SKM-1 treated with dmso at 0.1 percent for 144 hours (cell line): ENCODE measurements around the gene PKDREJ.

Experiments
- DNase-seq: peaks from one replicate; lab custom pipeline; 2025; ENCODE audit not compliant: unreplicated experiment; lab: John Stamatoyannopoulos, UW

PKDREJ gene

DNA sequence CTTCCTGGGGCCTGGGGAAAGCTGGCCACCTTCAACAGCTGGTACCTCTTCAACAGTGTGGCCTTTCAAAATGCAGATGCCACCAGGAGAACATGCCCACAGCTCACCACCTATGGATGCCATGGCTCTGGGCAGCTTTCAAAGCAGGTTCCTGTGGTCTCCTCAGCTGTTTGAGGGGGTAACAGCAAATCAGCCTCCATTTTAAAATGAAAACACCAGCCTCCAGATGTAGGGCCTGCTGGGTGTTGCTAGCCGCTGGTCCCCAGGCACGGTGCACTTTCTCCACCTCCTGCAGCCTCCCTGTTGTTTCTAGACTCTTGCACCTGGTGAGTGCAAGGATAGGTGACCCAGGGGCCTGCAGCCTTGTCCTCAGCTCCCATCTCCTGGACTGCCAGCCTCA lies 23.1 kb downstream of the PKDREJ start:
- no peak for DNase-seq

- DNase-seq = no peak
Observed at GRCh38 chr22:46239261-46240048, 23.7 kb downstream of the PKDREJ start.

GRCh38 chr22:46238541-46238940 lies 24.6 kb downstream of the PKDREJ start:
- no peak for DNase-seq

GRCh38 chr22:46237453-46238124 lies 25.6 kb downstream of the PKDREJ start:
- DNase-seq = no peak

DNA sequence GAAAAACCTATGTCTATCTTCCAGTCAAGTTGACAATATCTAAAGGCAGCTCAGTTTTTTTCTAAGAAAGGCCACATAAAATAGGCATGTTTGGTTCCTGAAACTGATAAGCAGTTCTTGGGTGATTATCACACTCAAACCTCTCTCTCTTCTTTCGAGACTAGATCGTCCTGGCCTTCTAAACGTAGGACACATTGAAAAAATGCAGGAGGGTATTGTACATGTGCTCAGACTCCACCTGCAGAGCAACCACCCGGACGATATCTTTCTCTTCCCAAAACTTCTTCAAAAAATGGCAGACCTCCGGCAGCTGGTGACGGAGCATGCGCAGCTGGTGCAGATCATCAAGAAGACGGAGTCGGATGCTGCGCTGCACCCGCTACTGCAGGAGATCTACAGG lies 28.2 kb downstream of the PKDREJ start:
- DNase-seq = no peak

GRCh38 chr22:46233231-46233630 lies 29.9 kb downstream of the PKDREJ start:
- DNase-seq = no peak

DNA sequence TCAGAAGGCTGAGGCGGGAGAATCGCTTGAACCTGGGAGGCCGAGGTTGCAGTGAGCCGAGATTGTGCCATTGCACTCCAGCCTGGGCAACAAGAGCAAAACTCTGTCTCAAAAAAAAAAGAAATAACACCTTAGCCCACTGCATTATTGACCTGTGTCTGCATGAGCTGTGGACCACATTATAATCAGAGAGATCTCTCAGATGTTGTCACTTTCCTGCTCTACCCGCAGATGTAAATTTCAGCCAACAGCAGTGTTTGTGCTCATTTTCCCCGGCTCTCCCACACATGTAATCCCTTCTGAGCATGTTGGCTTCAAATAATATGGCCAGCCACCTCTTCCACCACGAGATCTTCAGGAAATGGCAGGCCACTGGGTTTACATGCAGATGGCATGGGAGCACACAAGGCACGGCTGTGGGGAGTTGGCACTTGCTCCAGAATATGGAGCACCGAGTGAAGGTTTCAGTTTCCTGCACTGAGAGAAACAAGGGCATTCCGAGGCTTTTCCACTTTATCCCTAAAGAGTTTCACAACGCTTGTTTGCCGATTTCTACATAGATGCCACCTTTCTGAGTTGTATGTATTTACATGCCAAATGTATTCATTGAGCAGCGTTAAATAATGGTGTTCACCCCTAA lies 32.8 kb downstream of the PKDREJ start:
- DNase-seq = no peak

- DNase-seq = no peak
Observed at GRCh38 chr22:46229701-46230100, 33.4 kb downstream of the PKDREJ start.

DNA sequence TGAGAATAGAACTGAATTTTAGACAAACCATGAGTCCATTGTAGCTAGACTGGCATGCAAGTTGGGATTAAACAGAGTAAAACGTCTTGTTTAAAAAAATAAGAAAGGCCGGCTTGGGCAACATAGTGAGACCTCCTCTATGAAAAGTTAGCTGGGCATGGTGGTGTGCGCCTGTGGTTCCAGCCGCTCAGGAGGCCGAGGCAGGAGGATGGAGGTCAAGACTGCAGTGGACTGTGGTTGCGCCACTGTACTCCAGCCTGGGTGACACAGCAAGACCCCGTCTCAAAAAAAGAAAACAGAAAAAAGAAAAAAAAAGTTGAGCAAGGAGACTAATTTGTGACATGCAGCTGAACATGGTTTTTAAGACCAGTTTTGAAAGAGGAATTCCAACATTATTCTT lies 36.6 kb downstream of the PKDREJ start:
- DNase-seq = no peak

DNA sequence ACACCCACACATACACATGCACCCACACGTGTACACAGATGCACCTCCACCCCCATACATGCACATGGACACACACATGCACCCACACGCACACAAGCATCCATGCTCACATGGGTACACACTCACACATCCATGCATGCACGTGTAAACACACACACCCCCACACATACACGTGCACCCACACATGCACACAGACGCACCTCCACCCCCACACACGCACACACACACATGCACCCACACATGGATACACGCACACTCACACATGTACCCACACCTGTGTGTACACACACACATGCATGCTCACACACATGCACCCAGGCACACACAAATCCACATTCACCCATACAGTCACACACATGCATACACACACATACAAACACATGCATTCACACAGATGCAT lies 37.5 kb downstream of the PKDREJ start:
- no peak for DNase-seq

- DNase-seq = no peak
Observed at GRCh38 chr22:46224898-46225290, 38.2 kb downstream of the PKDREJ start.

GRCh38 chr22:46224044-46224897 lies 38.9 kb downstream of the PKDREJ start:
- no peak for DNase-seq

GRCh38 chr22:46220921-46221320 lies 42.2 kb downstream of the PKDREJ start:
- no peak for DNase-seq

DNA sequence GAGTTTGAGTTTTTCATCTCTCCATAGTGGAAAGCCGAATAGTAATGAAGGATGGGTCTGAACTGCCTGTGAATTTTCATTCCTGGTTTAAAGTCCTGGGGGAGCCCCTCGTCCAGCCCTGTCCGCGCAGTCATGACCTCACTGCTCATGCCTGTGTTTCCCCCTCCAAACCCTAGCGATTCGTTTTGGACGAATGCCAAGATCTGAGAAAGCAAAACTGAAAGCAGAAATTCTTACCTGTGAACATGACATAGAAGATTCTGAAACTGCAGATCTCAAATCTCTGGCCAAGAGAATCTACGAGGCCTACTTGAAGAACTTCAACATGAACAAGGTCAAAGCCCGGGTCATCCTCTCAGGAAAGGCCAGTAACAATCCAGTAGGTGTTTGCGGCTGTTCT lies 43.5 kb downstream of the PKDREJ start:
- DNase-seq = no peak

GRCh38 chr22:46214616-46215015 lies 48.5 kb downstream of the PKDREJ start:
- no peak for DNase-seq

GRCh38 chr22:46214149-46214548 lies 49.0 kb downstream of the PKDREJ start:
- DNase-seq = no peak

- no peak for DNase-seq
Observed at GRCh38 chr22:46213052-46213451, 50.1 kb downstream of the PKDREJ start.

DNA sequence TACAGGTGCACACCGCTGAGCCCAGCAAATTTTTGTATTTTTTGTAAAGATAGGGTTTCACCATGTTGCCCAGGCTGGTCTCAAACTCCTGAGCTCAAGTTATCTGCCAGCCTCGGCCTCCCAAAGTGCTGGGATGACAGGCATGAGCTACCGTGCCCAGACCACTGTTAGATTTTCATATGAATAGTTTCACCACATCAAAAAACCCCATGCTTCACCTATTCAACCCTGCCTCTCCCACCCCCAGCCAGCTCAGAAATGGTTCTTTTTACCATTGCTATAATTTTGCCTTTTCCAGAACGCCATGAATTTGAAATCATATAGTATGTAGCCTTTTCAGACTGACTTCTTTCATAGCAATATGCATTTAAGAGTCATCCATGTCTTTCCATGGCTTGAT lies 50.9 kb downstream of the PKDREJ start:
- DNase-seq = no peak

GRCh38 chr22:46209262-46209661 lies 53.9 kb downstream of the PKDREJ start:
- no peak for DNase-seq
